Hematopoietic multipotent progenitor cell treated with erythropoietin and hydrocortisone succinate and interleukin-3 and kit ligand, for 8 days (in vitro differentiated cells): Measurements from ENCODE around the gene UNC5A.
A peak's percentile ranks its signal among the peaks of the same experiment; 100 is the strongest.

Experiments
- DNase-seq: peaks from one replicate; pipeline ENCODE4 v3.0.0-alpha.2; 2015

UNC5A gene

DNA sequence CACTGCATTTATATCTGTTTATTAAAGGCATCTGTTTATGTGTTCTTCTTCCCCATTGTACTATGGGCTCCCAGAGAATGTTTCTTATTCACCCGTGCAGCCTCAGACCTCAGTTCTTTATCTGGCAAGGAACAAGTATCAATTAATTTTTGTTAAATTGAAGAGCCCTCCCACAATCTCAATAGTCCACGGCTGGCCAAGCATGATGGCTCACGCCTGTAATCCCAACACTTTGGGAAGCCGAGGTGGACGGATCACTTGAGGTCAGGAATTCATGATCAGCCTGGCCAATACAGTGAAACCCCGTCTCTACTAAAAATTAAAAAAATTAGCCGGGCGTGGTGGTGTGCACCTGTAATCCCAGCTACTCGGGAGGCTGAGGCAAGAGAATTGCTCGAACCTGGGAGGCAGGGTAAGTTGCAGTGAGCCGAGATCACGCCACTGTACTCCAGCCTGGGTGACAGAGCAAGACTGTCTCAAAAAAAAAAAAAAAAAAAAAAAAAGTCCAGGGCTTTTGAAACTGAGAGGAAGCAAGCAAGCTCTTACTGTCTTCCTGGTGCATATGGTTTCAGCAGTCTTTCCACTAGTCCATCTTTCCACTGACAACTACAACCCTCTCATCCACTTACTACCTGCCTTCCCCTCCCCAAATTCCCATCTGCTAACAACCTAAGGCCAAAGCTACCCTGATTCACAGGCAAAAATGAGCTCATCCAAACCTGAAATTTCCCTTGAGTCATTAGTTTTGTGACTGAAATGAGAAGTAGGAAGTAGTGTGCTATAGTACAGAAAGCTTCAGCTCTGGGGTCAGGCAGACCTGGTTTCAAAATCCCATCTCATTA, 91.1 kb downstream of the UNC5A start:
- no peak for DNase-seq

DNA sequence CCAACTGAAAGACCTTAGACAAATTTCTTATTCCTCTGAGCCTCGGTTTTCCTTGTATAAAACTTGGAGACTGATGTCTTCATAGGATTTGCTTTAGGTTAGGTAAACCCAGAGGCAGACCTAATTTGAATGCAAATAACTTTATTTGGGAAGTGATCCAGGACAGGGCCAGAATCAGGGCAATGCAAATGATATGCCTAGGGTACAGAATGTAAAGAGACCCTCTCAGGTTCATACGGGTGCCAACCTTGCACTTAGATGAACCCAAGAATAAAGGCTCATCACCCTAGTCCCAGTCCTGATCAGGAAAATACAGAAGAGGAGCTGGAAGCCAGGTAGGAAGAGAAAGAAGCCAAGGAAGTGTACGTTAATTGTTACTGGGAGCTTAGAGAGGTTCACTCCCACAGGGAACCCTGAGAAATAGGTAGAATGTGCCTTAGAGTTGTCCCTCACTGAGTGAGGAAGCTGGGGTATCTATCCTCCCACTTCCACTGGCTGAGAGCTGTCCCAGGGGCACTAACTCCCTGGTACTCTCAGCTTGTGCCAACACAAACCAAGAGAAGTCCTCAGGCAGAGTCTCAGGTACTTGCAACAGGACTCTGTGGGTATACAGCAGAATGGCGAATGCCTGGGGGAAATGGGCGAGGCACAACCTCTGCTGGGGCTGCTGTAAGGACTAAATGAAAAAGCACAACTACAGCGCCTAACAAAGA, 91.9 kb downstream of the UNC5A start:
- no peak for DNase-seq

DNA sequence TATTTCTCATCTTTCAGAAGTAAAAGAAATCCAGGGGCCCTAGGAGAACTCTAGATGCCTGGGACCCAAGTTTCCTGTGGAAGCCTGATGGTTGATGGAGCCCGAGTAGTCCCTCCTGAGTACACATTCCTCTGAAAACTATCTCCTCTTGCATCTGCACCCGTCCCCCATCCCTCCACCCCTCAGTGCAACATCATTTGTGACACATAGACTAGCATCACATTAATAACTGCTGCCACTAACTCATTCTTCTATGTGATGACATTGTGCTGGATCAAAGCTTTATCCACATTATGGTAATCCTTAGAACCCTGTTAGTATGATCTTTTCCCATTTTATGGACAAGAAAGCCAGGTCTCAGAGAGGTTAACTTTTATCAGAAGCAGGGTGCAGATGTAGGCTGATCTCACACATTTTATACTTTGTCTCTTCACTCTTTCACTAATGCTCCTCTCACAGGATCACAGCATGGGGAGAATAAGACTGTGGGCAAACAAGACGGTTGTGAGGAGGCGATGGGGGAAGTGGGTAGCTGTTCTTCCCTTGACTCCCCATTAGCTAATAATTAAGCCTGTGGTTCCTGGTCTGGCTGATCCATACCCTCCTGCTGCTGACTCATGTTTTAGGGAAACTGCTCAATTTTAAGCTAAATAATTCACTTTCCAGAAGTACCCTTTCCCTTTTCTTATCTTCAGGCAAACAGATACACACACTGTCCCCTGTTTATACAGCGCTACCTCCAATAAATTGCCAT, 92.7 kb downstream of the UNC5A start:
- DNase-seq = no peak

DNA sequence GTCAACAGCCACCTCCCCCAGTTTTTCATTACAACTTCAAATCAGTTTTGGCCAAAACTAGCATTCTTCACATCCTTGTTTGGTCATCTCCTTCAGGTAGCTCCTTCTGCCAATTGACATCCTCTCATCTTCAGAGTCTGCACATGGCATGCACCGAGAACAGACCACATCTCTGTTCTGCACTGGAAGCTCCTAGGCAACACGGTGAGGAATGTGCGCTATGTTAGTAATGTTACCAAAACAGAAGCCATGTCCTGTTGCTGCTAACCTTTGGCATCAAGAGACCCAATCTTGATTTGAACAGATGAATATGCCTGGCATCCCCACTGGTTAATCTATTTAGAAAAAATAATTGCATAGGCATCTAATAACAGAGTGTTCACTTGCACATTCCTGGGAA, 93.9 kb downstream of the UNC5A start:
- no peak for DNase-seq

DNA sequence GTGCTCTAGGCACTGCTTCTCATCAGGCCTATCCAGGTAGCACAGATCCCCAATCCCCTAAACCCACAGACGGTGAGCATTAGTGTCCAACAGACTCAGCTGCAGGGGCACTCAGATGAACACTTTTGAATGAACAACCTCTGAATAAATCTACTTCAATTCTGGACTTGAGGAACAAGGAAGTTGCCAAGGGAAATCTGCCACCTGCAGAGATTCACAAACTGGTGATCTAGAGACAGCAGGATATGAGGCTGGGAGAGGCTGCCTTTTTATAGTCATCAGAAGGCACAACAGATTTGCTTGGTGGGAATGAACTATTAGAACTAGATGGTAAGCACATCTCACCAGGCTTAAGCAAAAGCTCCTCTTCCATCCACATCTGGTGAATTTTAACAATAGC, 95.8 kb downstream of the UNC5A start:
- no peak for DNase-seq

DNA sequence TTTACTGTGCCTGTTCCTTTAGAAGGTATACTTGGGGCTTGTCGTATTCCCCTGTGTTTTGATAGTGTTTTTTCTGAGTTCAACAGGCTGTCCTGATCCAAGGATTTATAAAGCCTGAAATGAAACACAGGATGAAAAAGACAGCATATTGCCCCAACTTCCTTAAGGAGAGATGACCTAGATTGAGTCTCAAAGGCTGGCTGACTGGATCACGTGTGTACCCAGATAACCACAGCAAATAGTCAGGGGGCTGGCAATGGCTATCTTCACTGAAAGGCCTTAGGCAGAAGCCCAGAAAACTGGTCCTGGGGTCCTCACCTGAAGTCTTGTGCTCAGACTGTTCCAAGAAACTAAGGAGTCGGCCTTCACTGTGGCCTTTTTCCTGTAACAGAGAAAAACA, 96.4 kb downstream of the UNC5A start:
- no peak for DNase-seq

DNA sequence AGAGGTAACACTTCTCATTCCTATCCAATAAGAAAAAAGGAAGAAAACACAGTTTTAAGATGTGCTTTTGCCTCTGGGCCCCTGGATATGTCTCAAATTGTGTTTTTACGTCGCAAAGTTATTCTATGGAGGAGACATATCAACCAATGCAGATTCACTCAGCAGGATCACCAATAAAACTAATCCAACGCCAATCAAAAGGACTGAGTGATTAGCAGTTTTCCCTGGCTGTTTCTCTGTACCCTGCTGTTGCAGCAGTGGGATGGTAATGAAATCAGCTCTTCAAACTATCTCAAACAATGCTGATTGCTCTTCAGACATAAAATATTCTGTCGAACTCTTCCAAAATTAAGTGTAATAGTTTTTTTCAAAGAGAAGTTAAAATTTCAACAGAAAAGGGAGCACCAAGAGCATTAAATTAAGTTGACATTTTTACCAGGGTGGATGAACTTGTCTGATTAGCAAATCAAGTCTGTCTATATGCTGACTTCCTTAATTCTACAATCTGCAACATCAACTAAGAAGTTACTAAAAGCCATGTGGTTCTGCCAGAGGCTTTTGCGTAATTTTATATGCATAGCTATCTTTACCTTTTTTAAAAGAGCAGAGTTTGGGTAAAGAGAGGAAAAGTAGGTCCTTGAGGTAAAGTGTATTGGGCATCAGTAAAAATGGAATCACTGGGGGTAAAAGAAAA, 98.5 kb downstream of the UNC5A start:
- no peak for DNase-seq

DNA sequence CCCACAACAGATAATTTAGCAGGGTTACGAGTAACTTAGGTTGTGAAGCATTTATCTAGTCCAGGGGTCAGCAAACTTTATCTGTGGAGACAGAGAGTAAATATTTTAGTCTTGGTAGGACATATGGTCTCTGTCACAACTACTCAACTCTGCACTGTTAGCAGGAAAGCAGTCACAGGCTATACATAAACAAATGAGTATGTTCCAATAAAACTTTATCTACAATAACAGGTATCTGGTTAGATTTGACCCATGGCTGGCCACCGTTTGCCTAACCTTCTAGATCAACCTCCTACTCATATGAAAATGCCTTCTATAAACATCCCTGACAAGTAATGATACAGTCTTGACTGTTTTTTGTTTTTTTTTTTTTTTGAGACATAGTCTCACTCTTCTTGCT, 101.8 kb downstream of the UNC5A start:
- no peak for DNase-seq

DNA sequence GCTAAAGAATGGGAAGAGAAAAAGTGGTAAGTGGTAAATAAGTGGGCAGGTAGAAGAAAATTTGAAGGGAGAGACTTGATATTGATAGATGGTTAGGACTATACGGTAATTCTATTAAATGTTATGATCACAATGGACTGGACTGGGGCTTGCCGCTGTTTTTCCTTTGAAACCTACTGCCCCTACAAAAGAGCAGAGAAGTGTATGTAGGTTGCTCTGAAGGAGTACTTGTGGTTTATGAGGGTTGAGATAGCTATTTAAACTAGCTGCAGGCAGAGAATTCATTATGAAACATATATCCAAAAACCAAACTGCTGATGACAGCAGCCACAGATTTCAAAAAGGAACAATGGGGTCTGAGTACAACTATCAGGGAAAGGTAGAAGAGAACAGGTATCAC, 105.5 kb downstream of the UNC5A start:
- no peak for DNase-seq

DNA sequence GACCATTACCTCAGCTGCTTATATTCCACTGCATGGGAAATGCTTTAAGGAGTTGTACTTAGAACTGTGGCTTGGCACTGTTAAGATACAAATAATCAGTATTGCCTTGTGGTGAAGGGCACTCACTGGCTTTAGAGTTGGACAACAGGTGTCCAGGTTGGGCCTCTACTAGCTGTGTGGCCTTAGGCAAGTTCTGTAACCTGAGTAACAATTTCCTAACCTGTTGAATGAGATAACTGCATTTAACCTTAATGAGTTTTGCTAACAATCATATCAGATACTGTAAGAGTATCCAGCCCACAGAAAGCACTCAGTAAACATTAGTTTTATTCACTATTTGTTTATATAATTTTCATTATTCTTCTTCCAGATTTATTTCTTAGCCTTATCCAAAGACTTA, 106.0 kb downstream of the UNC5A start:
- DNase-seq = no peak

DNA sequence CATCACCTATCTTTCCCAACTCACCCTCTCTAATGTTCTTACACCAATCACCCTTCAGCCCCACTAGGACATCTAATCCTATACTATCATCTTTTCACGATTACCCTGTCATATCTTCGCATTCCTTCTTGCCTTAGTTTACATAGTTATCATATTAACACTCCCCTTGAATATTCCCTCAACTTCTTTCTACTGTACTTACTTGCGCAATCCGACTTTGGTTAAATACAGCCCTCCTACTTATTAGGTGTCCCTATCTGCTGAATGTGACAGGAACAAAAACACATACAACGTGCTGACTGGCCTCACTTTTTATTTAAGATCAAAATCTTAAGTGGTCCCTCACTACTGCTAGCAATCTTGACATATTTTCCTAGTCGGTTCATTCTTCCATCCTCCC, 108.3 kb downstream of the UNC5A start:
- no peak for DNase-seq

DNA sequence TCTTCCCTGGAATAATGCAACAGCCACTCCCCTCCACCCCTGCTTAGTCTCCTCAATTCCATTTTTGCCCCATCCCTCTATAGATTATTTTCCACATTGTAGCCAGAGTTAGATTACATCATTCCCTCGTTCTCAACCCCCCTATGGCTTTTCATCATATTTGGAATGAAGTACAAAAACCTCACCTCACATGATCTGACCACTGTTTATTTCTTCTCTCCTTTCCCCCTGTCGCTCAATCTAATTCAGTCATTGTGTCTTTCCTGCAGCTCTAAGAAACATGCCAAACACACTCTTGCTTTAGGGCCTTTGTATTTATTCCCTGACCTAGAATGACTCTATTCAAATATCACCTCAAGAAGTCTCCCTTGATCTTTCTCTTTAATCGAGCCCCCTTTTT, 111.4 kb downstream of the UNC5A start:
- no peak for DNase-seq

DNA sequence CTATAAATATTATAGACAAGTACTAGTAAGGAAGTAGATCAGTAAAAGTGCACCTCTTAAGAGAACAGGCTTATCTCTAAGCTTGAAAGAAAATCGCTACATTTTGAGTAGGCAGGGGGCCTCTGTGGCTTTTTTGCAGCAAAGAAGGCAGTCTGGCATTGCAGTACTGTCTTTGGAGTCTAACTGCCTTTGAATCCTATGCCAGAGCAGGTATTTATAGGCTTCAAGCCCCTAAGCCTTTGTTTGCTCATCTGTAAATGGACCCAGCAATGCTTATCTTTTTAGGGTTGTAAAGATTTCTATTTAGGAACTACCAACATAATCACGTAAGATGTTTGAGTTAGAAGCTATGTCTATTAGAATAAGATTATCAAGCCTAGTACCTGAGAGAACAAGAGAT, 112.5 kb downstream of the UNC5A start:
- no peak for DNase-seq

DNA sequence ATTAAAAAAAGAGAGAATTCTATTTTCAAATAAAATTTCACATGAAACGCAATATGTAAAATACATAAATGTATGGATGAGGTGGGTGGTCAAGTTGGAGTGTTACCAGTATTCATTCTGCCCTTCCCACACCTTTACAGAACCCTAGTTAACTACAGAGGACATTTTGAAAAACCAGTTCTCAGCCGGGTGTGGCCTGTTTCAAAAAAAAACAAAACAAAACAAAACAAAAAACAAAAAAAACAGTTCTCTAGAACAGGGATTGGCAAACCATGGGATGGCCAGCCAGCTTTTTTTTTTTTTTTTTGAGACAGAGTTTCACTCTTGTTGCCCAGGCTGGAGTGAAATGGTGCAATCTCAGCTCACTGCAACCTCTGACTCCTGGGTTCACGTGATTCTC, 117.2 kb downstream of the UNC5A start:
- no peak for DNase-seq

DNA sequence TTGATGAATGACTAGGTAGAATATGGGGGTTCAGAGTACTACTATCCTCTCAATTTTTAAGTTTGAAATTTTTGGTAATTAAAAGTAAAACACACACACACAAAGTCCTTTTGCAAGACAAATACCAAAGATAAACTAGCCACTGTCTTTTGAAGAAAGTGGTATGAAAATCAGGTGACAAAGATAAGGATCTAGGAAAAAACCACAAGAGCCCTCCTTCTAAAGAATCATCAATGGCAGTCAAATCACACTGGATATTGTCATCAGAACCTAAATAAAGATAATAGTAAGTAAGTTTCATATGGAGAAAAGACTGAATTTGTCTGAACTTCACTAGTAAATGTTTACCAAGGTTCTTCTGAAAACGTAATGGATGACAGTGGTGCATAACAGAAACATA, 119.3 kb downstream of the UNC5A start:
- DNase-seq = peak; percentile 22
